GM18517 (cell line): ENCODE measurements around the gene SPATA25.
"Not testable (repeated sequence)": the region's sequence is repeated elsewhere in the genome, so short reads cannot be mapped to it uniquely, and the experiment has no call there.

Experiments used
- ATAC-seq: cut with Tn5 transposase; IDR thresholded peaks from one replicate; pipeline ENCODE4 v1.9.1; 2021; ENCODE audit warnings: mild to moderate bottlenecking, moderate library complexity; ENCODE audit not compliant: unreplicated experiment

The SPATA25 gene

DNA sequence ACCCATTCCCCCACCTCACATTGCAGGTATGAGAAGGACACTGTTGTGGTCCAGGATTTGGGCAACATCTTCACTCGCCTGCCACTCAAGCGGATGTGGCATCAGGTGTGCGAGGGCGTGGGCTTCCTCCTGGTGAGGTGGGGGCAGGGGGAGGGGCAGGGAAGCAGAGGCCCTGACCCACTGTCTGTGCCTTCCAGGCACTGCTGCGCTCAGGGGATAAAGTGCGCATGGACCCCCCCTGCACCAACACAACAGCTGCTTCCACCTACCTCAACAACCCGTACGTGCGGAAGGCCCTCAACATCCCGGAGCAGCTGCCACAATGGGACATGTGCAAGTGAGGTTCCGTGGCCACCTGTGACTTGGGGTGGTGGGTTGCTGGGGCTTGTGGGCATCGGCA lies 7.4 kb upstream of the SPATA25 start:
- no peak for ATAC-seq

DNA sequence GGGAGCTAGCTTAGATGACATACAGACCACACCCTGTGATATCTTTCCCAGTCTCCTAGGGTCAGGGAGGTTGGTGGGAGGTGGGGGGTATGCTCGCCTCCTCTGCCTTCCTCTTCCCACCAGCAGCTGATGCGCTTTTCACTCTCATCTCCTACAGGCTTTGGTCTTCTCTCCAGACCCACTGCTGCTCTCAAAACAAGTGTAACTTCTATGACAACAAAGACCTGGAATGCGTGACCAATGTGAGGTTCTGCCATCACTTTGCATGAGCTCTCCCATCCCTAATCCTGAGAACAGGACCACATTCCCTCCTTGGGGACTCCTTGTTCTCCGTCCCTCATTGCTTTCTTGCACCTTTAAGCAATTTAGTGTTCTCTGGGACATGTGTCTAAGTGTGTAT lies 6.4 kb upstream of the SPATA25 start:
- ATAC-seq = no peak

DNA sequence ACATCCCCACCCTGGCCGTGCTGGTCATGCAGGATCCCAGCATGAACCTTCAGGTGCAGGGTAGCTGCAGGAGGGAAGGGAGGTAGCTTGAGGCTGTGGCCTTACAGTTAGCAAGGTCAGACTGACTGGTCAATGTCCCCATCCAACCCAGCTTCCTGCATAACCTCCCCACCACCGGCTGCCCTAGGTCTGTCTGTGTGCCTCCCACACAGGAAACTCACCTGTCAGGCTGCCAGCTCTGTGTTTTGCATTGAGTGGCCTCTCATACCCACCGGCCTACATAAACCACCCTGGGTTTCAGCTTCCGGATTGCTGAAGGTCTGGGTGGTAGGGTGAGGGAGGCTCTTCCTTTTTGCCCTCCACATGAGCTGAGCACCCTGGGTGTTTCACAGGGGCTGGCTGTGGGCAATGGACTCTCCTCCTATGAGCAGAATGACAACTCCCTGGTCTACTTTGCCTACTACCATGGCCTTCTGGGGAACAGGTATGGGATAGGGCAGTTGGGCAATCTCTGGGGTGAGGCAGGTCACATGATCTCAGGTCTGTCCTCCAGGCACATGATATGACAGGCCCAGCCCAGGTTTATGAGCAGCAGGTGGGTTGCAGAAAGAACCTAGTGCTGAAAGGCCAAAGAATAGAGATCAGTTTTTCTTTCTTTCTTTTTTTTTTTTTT lies 5.5 kb upstream of the SPATA25 start:
- no peak for ATAC-seq

DNA sequence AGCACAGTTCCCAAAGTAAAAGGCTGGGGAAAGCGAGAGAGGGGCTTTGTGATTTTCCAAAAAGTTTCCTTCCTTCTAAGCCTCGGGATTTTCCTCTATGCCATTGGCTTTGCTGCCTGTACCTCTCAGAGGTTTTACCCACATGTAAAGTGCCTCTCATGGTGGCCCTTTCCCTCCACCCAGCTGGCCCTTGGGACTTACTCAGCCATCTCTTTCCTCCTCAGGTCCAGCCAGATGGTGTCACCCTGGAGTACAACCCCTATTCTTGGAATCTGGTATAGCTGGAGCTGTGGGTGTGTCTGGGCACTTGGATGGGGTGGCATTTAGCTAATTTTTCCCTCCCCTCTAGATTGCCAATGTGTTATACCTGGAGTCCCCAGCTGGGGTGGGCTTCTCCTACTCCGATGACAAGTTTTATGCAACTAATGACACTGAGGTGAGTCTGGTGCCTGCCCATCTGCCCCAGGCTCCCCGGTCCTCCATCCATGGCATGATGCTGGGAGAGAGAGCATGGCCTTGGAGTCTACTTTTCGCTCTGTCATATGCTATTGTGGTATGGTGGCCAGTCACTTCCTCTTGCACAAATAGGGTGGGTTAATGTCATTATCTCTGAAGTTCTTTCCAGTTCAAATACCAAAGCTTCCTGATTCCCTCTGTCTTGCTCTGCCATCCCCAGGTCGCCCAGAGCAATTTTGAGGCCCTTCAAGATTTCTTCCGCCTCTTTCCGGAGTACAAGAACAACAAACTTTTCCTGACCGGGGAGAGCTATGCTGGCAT lies 4.8 kb upstream of the SPATA25 start:
- ATAC-seq = no peak

DNA sequence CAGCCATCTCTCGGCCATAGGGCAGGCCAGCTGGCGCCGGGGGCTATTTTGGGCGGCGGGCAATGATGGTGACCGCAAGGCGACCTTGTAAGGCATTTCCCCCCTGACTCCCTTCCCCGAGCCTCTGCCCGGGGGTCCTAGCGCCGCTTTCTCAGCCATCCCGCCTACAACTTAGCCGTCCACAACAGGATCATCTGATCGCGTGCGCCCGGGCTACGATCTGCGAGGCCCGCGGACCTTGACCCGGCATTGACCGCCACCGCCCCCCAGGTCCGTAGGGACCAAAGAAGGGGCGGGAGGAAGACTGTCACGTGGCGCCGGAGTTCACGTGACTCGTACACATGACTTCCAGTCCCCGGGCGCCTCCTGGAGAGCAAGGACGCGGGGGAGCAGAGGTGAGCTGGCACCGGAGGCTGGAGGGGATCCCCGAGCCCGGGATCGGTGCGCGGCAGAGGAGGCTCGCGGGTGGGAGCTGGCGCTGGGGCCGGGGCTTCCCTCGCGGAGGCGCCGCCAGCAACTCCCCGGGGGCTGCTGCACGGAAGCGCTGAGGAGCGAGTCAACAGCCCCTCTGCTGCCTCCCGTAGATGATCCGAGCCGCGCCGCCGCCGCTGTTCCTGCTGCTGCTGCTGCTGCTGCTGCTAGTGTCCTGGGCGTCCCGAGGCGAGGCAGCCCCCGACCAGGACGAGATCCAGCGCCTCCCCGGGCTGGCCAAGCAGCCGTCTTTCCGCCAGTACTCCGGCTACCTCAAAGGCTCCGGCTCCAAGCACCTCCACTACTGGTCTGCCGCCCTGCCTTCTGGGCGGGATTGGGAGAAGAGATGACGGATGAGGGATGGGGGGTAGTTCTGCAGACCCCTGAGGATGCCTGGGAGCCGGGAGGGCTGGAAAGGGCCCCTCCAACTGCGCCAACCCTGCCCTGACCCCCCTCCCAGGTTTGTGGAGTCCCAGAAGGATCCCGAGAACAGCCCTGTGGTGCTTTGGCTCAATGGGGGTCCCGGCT lies 3.9 kb upstream of the SPATA25 start, which contains the start of the genes CTSA and NEURL2:
CTSA (plus strand) TSS at position 351 of the 999 bp plus-strand sequence; CDS start at position 585, 234 bp downstream.
NEURL2 (minus strand) TSS at position 224 of the 999 bp plus-strand sequence; CDS start at position 7, 217 bp downstream.
- ATAC-seq = peak; percentile 66

DNA sequence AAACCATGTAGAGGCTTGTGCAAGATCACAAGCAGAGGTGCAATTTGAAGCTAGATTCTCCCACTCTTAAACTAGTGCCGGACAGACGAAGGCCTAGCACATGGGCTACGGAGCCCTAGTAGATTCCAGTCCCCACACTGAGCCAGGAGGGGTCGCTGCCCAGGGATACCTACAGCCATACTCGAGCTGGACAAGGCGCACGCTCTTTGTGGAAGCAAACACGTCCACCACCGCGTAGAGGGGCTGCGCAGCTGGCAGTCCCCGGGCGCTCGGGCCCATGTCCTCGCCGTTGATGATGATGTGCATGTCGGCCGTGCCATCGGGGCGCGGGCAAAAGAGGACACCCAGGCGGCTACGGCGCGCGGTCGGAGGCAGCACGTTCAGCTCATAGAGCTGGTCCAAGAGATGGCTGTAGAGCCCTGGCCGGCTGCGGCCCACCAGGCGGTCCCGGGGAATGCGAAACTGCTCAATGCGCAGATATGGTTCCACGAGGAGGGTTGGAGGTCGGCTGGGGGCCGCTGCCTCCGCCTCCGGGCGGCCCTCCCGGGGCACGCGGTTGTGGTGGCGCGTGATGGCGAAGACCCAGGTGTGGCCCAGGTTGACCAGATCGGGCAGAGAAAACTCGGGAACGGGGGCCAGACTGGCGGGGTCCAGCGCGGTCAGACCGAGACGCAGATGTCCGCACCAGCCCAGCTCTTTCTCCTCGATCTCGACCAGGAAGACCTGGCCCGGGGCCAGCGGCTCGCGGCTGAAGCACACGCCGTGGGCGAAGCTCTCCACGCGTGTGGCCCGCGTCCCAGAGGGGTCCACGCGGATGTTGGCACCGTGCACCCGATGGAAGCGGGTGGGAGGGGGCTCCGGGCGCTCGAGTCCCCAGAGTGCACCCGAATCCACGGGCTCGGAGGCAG lies 2.9 kb upstream of the SPATA25 start:
- ATAC-seq = no peak

DNA sequence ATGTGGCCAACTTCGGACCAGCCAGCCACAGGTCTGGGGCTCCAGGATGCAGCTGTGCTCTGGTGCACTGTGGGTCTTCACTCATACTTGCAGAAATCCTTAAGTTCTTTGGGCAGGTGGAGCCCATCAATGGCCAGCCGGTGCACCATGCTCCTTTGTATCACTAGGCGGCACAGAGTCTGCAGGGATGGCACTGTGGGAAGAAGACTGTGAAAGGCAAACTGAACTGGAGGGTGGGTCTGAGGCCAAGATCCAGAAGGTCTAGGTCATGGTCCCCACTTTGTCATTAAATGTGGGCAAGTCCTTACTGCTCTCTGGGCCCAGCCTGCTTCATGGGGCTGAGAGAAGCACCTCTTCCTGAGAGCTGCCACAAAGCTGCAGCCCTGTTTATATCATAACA lies 1.3 kb upstream of the SPATA25 start:
- ATAC-seq = no peak

DNA sequence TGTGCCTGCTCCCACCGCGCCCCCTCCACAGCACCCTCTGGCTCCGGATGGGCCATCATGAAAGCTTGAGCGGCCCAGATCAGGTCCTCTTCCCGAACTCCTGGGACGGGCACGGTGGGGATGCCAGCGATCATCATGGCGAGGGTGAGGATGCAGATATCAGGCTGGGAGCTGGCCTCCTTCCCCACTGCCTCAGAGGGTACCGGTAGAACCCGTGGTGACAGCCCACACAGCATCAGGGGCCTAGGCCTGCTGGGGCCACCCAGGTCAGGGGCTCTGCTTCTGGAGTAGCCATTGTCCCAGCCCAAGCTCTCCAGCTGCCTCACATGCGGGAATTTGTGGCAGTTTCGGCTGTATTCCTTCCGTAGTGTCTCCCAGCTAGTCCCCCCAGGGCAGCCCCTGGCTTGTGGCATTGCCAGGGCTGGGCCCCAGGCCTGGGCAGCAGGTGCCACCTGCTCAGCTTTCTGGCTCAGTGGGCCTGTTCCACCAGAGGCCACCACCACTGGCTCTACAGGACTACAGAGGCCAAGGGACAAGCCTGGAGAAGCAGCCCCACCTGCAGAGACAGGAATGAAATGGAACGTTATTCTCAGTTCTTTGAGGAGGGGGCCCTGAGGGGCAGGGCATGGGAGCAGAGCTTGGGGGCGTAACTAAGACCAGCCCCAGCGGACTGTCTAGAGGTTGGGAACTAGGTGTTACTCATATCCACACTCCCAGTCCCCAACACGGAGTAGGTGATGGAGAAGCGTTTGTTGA lies 654 bp downstream of the SPATA25 start:
- ATAC-seq = no peak

DNA sequence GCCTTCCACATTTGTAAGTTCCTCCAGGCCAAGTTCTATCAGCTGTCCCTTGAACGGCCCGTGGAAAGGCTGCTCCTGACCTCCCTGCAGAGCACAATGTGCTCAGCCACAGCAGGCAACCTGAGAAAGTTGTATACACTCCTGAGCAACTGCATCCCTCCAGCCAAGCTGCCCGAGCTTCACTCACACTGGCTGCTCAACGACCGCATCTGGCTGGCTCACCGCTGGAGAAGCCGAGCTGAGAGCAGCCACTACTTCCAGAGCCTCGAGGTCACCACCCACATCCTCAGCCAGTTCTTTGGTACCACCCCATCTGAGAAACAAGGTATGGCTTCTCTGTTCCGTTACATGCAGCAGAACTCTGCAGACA lies 4.3 kb downstream of the SPATA25 start:
- no peak for ATAC-seq

DNA sequence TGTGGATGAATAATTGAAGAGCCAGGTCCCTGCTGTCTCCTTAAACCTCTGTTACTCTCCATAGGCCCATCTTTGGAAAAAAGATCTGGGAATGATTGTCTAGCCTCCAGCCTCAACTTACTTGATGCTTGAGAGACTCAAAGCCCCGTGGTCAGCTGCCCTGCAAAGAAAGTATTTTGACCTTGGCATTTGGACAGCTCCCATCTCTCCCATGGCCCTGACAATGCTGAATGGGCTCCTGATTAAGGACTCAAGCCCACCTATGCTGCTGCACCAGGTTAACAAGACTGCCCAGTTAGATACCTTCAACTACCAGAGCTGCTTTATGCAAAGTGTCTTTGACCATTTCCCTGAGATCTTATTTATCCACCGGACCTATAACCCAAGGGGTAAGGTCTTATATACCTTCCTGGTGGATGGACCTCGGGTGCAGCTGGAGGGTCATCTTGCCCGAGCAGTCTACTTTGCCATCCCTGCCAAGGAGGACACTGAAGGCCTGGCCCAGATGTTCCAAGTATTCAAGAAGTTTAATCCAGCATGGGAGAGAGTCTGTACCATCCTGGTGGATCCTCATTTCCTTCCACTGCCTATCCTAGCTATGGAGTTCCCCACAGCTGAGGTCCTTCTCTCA lies 4.8 kb downstream of the SPATA25 start:
- no peak for ATAC-seq

DNA sequence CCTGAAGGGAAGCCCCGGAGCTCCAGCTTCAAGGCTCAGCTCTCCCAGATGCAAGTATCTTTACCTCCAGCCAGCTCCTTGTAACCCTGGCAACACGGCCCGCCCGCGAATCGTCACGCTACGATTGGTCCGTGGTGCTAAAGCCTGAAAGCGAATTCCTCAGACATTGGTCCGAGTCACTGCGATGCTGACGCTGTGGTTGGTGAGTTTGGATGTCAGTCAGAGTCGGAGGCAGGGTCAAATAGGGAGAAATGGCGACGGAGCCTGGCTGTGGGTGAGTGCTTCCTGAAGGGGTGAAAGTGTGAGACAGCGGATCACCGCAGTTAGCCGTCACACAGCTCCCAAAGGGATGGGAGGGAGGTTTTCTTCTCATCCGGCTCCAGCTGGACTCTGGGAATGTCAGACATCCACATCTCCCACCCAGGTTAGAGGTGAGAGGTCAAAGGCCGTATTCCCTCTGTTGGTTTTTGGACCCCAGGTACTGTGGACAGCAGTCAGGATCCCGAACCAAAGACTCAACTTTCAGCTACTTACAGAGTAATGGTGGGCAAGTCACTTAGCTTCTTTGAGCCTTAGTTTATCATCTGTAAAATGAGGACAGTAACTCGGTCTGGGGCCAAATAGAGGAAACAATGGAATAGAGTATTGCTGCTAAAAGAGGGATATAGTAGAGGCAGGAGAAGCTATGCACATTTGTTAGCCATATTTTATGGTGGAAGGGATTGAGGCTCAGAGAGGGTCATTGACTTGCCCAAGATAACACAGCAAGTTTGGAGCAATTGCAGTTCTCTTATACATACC lies 6.2 kb downstream of the SPATA25 start, which contains the start of gene ZSWIM1:
ZSWIM1 (plus strand) TSS at position 240 of the 801 bp plus-strand sequence. CDS start 1,366 bp downstream, outside the sequence.
- peak; percentile 98 for ATAC-seq

DNA sequence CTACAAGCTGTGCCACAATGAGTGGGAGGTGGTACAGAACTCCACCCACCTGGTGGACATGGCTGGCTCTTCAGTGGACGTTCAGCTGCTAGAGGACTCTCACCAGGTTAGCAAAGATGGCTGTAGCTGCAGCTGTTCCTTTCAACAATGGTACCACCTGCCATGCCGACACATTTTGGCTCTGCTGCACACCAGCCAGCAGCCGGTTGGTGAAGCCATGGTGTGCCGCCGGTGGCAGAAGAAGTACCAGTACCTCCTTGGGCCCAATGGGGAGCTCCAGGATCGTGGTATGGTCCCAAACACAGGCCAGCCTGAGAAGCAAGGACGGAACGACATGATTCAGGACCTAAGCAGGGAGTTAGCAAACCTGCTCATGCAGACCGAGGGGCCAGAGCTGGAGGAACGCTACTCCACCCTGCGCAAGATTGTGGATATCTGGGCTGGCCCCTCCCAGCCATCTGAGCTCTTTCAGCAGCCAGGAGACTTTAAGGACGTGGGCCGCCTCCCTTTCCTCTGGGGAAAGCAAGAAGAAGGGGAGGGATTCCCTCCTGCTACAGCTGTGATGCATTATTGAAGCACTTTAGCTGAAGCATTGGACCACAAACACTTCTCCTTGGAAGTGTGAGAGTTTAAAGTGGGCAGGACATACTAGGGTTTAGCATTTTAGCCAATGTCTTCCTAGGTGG lies 9.2 kb downstream of the SPATA25 start:
- no peak for ATAC-seq

DNA sequence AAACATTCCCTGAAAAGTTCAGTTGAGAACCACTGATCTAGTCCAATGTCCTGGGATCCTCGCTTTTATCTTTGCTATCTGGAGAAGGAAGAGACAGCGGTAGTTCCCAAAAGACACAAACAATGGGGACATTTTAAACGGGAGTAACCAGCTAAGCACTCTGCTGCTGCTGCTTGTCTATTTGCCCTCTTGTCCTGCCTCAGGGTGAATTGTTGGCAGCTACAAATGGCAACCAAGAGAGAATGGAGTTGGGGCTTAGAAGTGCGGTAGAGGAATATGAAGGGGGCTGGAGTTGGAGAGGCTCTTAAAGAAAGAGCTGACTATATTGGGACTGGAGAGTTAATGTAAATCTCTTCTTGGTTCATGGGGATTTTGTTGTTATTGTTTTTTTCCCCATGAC lies 12.8 kb downstream of the SPATA25 start:
- no peak for ATAC-seq

DNA sequence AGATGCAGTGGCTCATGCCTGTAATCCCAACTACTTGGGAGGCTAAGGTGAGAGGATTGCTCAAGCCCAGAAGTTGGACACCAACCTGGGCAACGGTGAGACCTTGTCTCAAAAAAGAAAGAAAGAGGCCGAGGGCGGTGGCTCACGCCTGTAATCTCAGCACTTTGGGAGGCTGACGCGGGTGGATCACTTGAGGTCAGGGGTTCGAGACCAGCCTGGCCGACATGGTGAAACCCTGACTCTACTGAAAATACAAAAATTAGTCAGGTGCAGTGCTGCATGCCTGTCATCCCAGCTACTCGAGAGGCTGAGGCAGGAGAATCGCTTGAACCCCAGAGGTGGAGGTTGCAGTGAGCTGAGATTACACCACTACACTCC lies 13.3 kb downstream of the SPATA25 start:
- ATAC-seq = not testable (repeated sequence)

DNA sequence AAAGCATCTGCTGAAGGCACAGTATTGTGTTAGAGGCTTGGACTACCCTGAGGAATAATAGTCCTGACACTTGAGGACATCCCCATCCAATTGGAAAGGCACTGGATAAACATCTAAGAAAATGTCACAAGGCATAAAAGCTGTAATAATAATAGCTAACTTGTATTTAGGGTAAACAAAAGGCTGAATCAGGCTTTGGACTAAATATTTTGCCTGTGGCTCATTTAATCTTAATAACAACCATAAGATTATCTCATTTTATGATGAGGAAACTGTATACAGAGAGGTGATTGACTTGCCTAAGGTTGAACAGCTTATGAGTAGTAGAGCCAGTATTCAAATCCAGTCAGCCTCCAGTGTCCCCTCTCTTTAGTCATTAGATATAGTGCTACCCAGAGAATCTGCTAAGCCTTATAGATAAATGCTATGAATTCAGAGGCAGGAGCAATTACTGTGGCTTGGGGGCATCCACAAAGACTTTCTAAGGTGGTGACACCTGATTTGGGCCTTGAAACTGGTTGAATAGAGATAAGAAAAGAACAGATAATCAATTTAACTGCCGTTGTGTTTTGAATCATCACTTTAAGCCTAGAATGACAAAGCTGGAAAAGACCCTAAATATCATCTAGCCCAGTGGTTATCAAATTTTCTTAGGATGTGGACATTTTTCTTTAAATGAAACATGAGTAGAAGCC lies 13.9 kb downstream of the SPATA25 start:
- ATAC-seq = no peak

DNA sequence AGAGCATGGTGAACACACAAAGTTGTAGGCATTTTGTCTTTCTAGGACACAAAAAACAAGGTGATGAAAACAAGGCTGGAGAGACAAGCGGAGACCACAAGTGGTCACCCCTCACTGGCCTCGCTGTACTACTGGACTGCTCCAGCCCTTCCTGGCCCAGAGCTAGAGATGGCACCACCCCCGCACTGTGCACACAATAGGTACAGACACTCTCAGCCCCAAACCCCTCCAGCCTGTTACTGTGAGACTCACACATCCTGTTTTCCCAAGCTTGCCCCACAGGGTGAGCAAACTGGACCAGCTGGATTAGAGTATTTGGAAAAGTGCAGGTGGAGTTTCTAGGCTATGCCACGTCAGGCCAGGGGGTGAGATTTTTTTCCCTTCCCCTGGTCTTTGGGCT lies 14.8 kb downstream of the SPATA25 start:
- ATAC-seq = no peak

DNA sequence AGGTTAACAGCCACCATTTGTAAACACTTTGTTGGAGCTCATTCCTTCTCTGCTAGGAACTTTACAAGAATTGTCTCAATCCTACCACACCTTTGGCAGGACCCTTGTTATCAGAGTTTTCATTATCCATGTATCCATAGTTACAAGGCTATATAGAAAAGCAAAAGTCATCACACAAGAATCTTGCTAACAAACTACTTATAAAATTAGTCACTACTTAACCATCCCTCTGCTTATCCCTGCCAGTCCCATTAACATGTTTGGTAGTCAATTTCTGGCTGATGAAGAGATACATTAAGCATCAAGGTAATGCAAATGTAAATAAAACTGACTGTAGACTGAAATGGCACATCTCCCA lies 19.6 kb downstream of the SPATA25 start:
- ATAC-seq = no peak
